HG03196 (cell line): ENCODE results near the gene CACNB2.
"Not testable (repeated sequence)": the region's sequence is repeated elsewhere in the genome, so short reads cannot be mapped to it uniquely, and the experiment has no call there.

Experiments
- ATAC-seq: cut with Tn5 transposase; IDR thresholded peaks from one replicate; pipeline ENCODE4 v1.9.1; 2021; ENCODE audit not compliant: unreplicated experiment

Gene CACNB2

GRCh38 chr10:18196806-18197550, 56.8 kb downstream of the CACNB2 start:
- ATAC-seq = no peak

GRCh38 chr10:18197706-18198105, 57.5 kb downstream of the CACNB2 start:
- no peak for ATAC-seq

GRCh38 chr10:18201877-18202276, 61.7 kb downstream of the CACNB2 start:
- no peak for ATAC-seq

DNA sequence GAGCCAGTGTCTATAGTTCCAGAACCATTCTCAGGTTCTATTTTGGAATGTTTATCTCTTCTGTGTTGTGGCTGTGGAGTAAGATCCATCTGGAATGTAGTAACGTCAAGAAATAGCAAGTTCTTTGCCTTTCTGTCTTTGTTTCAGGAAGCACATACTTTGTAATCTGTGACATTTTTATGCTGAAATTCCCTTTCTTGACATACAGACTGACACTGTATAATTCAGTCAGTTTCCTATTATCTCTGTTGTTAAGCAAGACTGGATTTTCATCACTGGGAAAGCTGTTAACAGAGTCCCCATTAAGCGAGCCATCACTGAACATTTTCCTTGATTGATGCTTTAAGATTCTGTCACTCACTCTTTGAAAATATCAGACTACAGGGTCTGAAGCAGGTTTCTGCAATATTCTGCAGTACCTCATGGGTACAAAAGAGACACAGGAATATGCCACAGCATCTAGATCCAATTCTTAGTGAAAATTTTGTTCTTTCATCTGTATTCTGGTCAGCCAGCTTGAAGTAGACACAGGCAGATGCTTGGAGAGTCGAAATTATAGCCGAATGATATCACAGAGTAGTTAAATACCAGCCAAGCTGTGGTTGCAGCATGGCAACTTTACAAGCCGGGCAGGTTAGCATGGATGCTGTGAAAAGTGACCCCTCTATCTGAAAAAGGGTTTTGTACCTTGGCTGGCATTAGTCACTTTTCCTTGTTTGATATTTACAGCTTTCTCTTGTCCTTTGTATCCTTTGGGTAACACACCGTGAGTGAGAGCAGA, 62.6 kb downstream of the CACNB2 start:
- no peak for ATAC-seq

GRCh38 chr10:18203471-18203870, 63.2 kb downstream of the CACNB2 start:
- ATAC-seq = no peak

DNA sequence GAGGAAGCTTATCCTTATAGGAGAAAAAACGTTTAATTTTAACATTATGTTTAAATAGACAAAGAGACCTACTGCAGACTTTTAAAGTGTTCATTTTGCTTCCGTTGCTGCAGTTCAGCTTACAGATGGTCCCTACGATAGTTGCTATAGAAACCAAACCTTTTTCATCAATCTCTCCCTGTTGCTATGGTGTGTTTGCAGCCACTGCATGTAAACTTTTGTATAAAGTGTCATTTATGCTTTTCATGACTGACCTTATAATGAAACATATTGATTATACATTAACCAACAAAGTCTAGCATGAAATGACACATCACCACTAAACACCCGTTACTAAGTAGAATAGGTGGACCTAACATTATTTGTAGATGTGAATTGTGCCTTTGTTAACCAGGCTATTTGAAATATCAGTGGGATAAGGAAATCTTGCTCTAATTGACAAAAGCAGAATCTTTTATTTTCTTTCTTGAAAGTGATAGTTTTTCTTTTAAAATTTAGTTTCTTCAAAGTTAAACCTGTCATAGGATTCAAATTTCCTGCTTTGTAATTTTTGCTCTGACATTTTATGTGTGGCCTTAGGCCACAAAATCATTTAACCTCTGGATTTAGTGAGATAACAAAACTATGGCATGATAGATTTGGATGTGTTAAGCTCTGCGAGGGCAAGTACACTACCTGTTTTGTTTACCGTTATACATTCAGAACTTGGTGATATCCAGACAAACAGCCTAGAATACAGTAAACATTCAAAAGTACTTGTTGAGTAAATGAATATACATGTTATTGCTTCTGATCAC, 64.0 kb downstream of the CACNB2 start:
- ATAC-seq = no peak

DNA sequence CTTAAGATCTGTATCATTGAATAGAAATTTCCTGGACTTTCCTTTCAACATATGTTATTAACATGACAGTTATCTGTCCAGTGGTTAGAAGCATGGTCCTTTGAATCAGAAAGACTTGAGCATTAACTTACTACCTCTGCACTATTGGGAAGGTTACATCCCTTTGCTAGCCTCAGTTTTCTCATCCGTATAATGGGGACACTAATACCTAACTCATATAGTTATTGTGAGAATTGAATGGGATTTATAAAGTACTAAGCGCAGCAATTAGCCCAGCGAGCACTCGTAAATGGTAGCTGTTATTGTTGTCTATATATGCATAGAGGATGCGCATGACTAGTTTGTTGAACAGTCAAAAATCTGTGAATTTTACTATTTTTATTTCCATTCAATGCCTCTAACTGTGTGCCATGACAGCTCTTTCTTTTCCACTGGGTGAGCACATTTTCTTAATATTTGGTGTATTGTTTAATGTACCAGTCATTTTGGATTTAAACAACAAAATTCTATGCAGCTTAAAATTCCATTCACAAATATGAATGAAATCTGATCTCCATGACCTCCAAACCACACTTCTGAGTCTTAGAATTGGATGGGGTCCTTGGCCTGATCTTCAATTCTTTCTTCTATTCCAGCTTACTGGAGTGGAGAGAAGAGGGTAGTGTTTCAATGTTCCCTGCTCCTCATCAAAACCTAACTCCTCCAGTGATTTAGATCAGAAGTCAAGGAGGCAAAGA, 65.0 kb downstream of the CACNB2 start:
- ATAC-seq = no peak

DNA sequence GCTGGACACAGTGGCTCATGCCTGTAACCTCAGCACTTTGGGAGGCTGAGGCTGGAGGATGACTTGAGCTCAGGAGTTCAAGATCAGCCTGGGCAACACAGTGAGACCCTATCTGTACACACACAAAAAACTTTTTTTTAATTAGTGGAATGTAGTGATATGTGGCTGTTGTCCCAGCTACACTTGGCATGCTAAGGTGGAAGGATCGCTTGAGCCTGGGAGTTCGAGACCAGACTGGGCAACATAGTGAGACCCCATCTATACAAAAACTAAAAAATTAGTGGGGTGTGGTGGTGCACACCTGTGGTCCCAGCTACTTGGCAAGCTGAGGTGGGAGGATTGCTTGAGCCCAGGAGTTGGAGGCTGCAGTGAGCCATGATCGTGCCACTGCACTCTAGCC, 68.0 kb downstream of the CACNB2 start:
- ATAC-seq = not testable (repeated sequence)

DNA sequence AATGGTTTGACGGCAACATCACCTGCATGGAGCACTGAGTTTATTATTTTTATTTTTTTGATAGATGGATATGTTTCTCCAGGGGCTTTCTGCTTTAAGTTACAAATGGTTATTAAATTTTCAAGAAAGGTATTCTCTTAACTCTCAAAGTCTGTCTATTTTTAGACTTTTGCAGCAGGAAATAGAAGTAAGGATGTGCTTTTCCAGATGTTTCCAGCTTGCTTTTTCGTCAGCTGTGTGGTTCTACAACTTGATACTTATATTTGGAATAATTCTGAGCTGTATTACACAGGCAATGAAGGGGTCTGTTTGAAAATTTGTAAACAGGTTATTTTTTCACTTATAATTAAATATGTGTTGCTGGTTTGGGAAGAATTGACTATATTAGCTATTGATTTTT, 69.0 kb downstream of the CACNB2 start:
- ATAC-seq = no peak

GRCh38 chr10:18210711-18211110, 70.5 kb downstream of the CACNB2 start:
- ATAC-seq = no peak

- no peak for ATAC-seq
These were observed 71.6 kb downstream of the CACNB2 start for GRCh38 chr10:18211862-18212261.

GRCh38 chr10:18213271-18213670, 73.0 kb downstream of the CACNB2 start:
- no peak for ATAC-seq

DNA sequence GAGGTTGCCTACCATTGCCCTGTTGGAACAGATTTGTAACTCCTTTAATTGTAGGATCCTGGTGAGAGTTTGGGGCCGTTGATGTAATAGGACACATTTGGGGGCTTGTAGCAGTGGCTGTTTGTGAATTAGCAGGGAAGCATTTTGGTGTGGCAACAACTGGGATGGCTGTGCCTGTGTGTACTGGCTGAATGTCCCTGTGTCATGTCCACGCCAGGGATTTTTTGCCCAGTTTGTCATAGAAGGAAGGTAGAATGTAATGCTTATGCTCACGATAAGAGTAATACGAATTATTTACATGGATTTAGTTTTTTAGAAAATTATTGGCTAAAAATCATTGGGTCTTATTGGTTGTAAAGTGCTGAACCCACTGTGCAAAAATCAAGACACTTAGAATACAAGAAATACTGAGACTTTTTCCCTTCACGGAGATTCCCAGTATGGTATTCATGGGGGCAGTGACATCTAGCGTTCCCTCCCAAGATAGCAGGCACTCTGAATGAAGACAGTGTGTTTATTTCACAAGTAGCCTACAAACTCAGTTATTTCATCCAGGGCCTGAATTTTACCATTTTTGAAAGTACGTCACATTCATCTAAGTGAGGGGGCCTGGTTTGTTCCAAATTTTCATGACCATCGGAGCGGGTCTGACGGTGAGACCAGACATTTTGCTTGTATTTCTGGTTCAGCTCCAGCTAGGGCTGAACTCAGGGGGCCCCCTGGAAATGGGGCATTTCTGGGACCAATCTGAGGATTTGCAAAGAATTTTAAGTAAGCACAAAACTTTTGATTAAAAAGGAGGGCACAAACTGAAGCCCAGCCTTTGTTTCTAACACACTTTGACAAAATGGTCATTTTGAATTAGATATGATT, 74.7 kb downstream of the CACNB2 start:
- ATAC-seq = no peak

DNA sequence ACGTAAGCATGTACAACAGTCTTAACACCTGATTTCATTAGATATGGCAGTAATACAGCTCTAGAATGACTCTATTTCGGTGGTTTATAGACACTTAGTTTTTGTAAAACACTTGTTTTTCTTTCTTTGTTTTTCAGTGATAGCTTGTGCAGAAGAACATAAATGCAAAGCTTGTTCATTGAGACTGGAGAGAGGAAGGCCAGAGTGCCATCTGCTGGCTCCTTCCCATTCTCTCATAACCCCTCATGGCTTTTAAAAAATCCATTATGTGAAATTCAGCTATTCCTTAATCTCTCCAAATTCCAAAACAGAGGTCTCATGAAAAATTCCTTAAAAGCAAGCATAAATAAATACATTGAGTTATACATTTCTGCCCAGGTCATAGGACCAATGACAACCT, 76.3 kb downstream of the CACNB2 start:
- no peak for ATAC-seq

- ATAC-seq = no peak
These were observed 77.4 kb downstream of the CACNB2 start for GRCh38 chr10:18217577-18217976.

- ATAC-seq = no peak
These were observed 78.9 kb downstream of the CACNB2 start for GRCh38 chr10:18219146-18219545.

DNA sequence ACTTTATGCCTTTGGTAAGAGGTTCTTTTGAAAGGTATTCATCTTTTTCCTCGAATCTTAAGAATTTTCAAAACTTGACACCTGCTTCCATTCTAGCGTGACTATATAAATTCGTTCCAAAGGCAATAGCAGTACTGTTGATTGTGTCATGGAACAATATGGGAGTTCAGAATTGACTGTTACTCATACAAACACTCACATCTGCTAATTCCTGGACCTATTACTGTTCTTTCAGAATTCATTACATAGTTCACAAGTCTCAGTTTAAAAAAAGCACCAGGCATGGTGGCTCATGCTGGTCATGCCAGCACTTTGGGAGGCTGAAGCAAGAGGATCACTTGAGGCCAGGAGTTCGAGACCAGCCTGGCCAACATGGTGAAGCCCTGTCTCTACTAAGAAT, 80.9 kb downstream of the CACNB2 start:
- ATAC-seq = no peak

GRCh38 chr10:18221882-18222281, 81.7 kb downstream of the CACNB2 start:
- ATAC-seq = no peak

- ATAC-seq = no peak
These were observed 82.6 kb downstream of the CACNB2 start for GRCh38 chr10:18222866-18223265.

DNA sequence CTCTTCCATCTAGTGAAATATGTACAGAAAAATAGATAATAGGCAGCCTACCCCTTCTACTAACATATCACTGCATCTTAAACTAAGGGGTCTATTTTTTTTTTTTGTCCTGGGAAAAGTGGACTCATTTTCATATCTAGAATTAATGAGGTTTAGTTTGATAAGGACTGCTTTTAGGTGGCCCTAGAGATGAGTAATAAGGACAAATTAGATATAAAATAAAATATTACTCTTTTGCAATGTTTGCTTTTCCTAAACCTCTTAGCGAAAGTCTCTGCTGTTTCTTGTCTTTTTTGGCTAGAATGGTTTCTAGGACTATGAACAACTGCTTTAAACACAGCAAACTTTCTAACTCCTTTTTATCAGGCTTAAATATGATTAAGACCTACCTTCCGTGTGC, 83.7 kb downstream of the CACNB2 start:
- ATAC-seq = no peak
